Measurements from ENCODE around the gene TRIM52. TPM values are rescaled to one million over a fixed set of nuclear protein-coding genes. Genes with fewer than 3 reads are reported as not detected.

TRIM52 gene
- total and polyA plus RNA-seq, 9 of the 15 experiments (the other 6 are each of a cell fraction or from before 2014, with no cell fraction given) = 3.3 to 21.9 (median 13.5) TPM

- no peak for TF ChIP-seq JUN (IDR thresholded peaks at IDR 0.05; ENCODE audit: borderline replicate concordance, low read depth, low read length)
- TF ChIP-seq JUN (CRISPR knock-in tag; IDR thresholded peaks at IDR 0.05; ENCODE audit: borderline replicate concordance) = no peak
- no peak for TF ChIP-seq HMG20A (CRISPR knock-in tag; conservative IDR thresholded peaks at IDR 0.05)
- peak; percentile 67 for TF ChIP-seq ZNF384 (IDR thresholded peaks at IDR 0.05; ENCODE audit: low read depth, low read length)
- no peak for TF ChIP-seq GTF2E2 (tag; IDR thresholded peaks at IDR 0.05)
- TF ChIP-seq KLF6 (CRISPR knock-in tag; IDR thresholded peaks at IDR 0.05; ENCODE audit: borderline replicate concordance) = no peak; the same call in 1 of the 2 replicates
- TF ChIP-seq SUPT5H (IDR thresholded peaks at IDR 0.05) = no peak
- TF ChIP-seq, protein P1, sequence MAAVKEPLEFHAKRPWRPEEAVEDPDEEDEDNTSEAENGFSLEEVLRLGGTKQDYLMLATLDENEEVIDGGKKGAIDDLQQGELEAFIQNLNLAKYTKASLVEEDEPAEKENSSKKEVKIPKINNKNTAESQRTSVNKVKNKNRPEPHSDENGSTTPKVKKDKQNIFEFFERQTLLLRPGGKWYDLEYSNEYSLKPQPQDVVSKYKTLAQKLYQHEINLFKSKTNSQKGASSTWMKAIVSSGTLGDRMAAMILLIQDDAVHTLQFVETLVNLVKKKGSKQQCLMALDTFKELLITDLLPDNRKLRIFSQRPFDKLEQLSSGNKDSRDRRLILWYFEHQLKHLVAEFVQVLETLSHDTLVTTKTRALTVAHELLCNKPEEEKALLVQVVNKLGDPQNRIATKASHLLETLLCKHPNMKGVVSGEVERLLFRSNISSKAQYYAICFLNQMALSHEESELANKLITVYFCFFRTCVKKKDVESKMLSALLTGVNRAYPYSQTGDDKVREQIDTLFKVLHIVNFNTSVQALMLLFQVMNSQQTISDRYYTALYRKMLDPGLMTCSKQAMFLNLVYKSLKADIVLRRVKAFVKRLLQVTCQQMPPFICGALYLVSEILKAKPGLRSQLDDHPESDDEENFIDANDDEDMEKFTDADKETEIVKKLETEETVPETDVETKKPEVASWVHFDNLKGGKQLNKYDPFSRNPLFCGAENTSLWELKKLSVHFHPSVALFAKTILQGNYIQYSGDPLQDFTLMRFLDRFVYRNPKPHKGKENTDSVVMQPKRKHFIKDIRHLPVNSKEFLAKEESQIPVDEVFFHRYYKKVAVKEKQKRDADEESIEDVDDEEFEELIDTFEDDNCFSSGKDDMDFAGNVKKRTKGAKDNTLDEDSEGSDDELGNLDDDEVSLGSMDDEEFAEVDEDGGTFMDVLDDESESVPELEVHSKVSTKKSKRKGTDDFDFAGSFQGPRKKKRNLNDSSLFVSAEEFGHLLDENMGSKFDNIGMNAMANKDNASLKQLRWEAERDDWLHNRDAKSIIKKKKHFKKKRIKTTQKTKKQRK (IDR thresholded peaks at IDR 0.05; ENCODE audit: borderline replicate concordance, low read depth, low read length) = no peak
- peak in 1 of 2 experiments; percentile 46; a peak in 3 of 4 replicates for TF ChIP-seq HDAC1 (IDR thresholded peaks at IDR 0.05)
- TF ChIP-seq SRSF1 (IDR thresholded peaks at IDR 0.05; ENCODE audit: low read depth, low read length) = no peak
- TF ChIP-seq ZKSCAN8 (CRISPR knock-in tag; IDR thresholded peaks at IDR 0.05) = no peak; the same call in 1 of the 2 replicates
- TF ChIP-seq PHF20 (IDR thresholded peaks at IDR 0.05; ENCODE audit: partially characterized antibody) = no peak
- TF ChIP-seq NELFE (IDR thresholded peaks at IDR 0.05; ENCODE audit: insufficient read depth, insufficient read length) = no peak
- TF ChIP-seq BRD4 (IDR thresholded peaks at IDR 0.05) = peak; percentile 85; the same call in 1 of the 2 replicates
- TF ChIP-seq, protein P2, sequence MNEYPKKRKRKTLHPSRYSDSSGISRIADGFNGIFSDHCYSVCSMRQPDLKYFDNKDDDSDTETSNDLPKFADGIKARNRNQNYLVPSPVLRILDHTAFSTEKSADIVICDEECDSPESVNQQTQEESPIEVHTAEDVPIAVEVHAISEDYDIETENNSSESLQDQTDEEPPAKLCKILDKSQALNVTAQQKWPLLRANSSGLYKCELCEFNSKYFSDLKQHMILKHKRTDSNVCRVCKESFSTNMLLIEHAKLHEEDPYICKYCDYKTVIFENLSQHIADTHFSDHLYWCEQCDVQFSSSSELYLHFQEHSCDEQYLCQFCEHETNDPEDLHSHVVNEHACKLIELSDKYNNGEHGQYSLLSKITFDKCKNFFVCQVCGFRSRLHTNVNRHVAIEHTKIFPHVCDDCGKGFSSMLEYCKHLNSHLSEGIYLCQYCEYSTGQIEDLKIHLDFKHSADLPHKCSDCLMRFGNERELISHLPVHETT (CRISPR knock-in tag; conservative IDR thresholded peaks at IDR 0.05 in 1 of 2, IDR thresholded peaks at IDR 0.05 in 1 of 2) = 0 out of 4 replicates have a peak, but pooled peaks of 1 of the 2 experiments have one; percentile 23
- TF ChIP-seq FUS (optimal IDR thresholded peaks at IDR 0.05; ENCODE audit: low read depth, low read length) = no peak
- TF ChIP-seq ZEB2 (IDR thresholded peaks at IDR 0.05) = no peak
- TF ChIP-seq BDP1 (IDR thresholded peaks at IDR 0.05; ENCODE audit: insufficient read depth, insufficient read length) = peak; percentile 66
- TF ChIP-seq HNRNPH1 (optimal IDR thresholded peaks at IDR 0.05; ENCODE audit: low read depth, low read length) = no peak
- TF ChIP-seq ZNF75A (CRISPR knock-in tag; IDR thresholded peaks at IDR 0.05) = 0 out of 2 replicates have a peak, but pooled peaks have one; percentile 15
- TF ChIP-seq U2AF2 (optimal IDR thresholded peaks at IDR 0.05; ENCODE audit: low read depth, low read length) = no peak
- TF ChIP-seq, protein P3, sequence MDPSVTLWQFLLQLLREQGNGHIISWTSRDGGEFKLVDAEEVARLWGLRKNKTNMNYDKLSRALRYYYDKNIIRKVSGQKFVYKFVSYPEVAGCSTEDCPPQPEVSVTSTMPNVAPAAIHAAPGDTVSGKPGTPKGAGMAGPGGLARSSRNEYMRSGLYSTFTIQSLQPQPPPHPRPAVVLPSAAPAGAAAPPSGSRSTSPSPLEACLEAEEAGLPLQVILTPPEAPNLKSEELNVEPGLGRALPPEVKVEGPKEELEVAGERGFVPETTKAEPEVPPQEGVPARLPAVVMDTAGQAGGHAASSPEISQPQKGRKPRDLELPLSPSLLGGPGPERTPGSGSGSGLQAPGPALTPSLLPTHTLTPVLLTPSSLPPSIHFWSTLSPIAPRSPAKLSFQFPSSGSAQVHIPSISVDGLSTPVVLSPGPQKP (CRISPR knock-in tag; IDR thresholded peaks at IDR 0.05) = no peak
- no peak for TF ChIP-seq RBM14 (IDR thresholded peaks at IDR 0.05; ENCODE audit: borderline replicate concordance, insufficient read depth, low read depth, low read length)
Observed at GRCh38 chr5:181207214-181207959, 53.6 kb downstream of the TRIM52 start (continued).
